Activated naive CD4-positive, alpha-beta T cell treated with anti-CD3 and anti-CD28 coated beads, Interleukin-2, amount 50 U/mL, for 72 hours (primary cell): Measurements from ENCODE around the gene CRAT. TPM values are rescaled to one million over a fixed set of nuclear protein-coding genes. Genes with fewer than 3 reads are reported as not detected.
A peak's percentile ranks its signal among the peaks of the same experiment; 100 is the strongest.

Source experiments
- ATAC-seq, 2 donors: fragments of 150-1000 bp; cut with Tn5 transposase; 2 replicates each; pipeline ENCODE4 v1.10.0; 2021; ENCODE audit warnings: mild to moderate bottlenecking in 2 of 2, moderate library complexity in 2 of 2
- DNase-seq, 2 donors: peaks; one replicate each; pipeline ENCODE4 v3.0.0; 2021 to 2022; ENCODE audit warnings: low spot score in 2 of 2
- H3K27ac Mint-ChIP-seq, 2 donors: one replicate each; pipeline ENCODE4 v1.8.0; 2022; ENCODE audit warnings: mild to moderate bottlenecking in 2 of 2, mixed read lengths in 2 of 2
- H3K36me3 Mint-ChIP-seq, 2 donors: one replicate each; pipeline ENCODE4 v1.8.0; 2022; ENCODE audit warnings: mixed read lengths in 2 of 2
- H3K9me3 Mint-ChIP-seq, 2 donors: one replicate each; pipeline ENCODE4 v1.8.0; 2022; ENCODE audit warnings: mixed read lengths in 2 of 2
- total RNA-seq, 2 donors: library from RNA; stranded (reverse); gene quantifications; one replicate each; pipeline ENCODE4 v1.2.3, GENCODE V29; 2022

Gene CRAT
- total RNA-seq, 2 donors from 2014 or later: 14.7 to 35.6 TPM

GRCh38 chr9:129080601-129081387 lies 29.8 kb downstream of the CRAT start, which contains the start of gene DOLPP1:
Gene DOLPP1, plus strand, starts transcription at chr9:129081111. Its CDS starts 21 bp downstream, at chr9:129081132.
- H3K27ac Mint-ChIP-seq: peak within 1 kb of the TSS; percentile 77 to 90
- DNase-seq (peak; percentile 98 to 100), ATAC-seq (peak; percentile 96 to 98)
- H3K36me3 Mint-ChIP-seq: no peaks in the 10 kb centered on the region
- H3K9me3 Mint-ChIP-seq: no peaks in the 10 kb centered on the region

GRCh38 chr9:129080298-129080600 lies 30.3 kb downstream of the CRAT start:
- Mint-ChIP-seq H3K9me3 (no peaks in the 10 kb centered on the region), H3K27ac (peak overlapping the region; percentile 77 to 90), H3K36me3 (no peaks in the 10 kb centered on the region)
- no peak for DNase-seq
- ATAC-seq: no peak

DNA sequence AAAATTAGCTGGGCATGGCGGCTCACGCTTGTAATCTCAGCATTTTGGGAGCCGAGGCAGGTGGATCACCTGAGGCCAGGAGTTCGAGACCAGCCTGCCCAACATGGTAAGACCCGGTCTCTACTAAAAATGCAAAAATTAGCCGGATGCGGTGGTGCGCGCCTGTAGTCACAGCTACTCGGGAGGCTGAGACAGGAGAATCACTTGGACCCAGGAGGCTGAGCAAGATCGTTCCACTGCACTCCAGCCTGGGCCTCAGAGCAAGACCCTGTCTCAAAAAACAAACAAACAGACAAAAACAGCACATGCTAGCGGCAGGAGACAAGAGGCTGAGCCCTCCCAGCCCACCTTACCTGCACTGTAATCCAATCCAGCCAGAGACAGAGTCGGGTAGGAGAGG lies 30.8 kb downstream of the CRAT start:
- ATAC-seq (no peak), DNase-seq (no peak)
- H3K36me3 Mint-ChIP-seq: no peaks in the 10 kb centered on the region
- no peaks in the 10 kb centered on the region for H3K9me3 Mint-ChIP-seq
- H3K27ac Mint-ChIP-seq: peak overlapping the region in 1 of 2 donors; percentile 77

GRCh38 chr9:129078691-129079503 lies 31.7 kb downstream of the CRAT start:
- Mint-ChIP-seq H3K27ac (peak overlapping the region; percentile 65), H3K36me3 (no peaks in the 10 kb centered on the region), H3K9me3 (no peaks in the 10 kb centered on the region)
- ATAC-seq (no peak), DNase-seq (no peak)

- no peaks in the 10 kb centered on the region for H3K9me3 Mint-ChIP-seq
- no peaks in the 10 kb centered on the region for H3K36me3 Mint-ChIP-seq
- ATAC-seq (no peak), DNase-seq (no peak)
- H3K27ac Mint-ChIP-seq: no peak overlapping the region
Measured at GRCh38 chr9:129077236-129077635, 33.4 kb downstream of the CRAT start.

- Mint-ChIP-seq H3K27ac (no peak overlapping the region), H3K9me3 (no peaks in the 10 kb centered on the region), H3K36me3 (no peaks in the 10 kb centered on the region)
- ATAC-seq: no peak
- DNase-seq: no peak
Measured at GRCh38 chr9:129076640-129077037, 34.0 kb downstream of the CRAT start.

DNA sequence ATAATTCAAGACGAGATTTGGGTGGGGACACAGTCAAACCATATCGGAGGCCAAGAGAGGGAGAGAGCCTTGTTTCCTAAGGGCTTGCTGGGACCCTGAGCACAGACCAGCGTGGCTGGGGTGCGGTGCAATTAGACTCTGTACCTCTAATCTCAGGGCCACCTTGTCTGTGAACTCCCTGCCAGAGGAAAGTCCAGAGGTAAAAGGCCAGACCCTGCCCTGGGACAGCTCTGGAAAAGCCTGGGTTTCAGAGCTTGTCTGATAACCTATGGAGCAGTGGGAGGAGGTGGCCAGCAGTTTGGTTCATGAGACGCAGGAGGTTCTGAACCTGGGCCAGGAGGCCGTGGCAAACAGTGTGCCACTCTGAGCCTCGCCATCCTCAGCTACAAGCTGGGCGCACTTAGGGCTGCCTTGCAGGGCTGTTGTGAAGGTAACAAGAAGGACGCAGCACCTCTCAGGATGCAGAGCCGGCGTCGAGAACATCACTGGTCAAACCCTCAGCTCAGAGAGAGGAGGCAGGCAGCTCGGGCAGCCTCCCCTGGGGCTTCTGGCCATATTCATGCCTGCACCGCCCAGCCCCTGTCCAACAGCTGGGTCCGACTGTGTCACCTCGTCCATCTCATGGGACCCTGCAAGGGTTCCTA lies 34.5 kb downstream of the CRAT start:
- H3K36me3 Mint-ChIP-seq: no peaks in the 10 kb centered on the region
- no peak overlapping the region for H3K27ac Mint-ChIP-seq
- no peaks in the 10 kb centered on the region for H3K9me3 Mint-ChIP-seq
- no peak for ATAC-seq
- no peak for DNase-seq

DNA sequence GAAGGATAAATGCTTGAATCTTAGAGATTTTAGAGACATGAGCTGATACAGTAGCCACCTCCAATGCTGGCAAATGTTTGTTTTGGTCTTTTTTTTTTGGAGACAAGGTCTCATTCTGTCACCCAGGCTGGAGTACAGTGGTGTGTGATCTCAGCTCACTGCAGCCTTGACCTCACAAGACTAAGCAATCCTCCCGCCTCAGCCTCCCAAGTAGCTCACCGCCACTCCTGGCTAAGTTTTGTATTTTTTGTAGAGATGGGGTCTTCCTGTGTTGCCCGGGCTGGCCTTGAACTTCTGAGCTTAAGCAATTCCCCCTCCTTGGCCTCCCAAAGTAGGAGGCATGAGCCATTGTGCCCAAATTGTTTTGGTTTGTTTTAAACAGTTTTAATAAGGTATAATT lies 36.5 kb downstream of the CRAT start:
- Mint-ChIP-seq H3K9me3 (no peaks in the 10 kb centered on the region), H3K36me3 (no peaks in the 10 kb centered on the region), H3K27ac (no peak overlapping the region)
- DNase-seq (no peak), ATAC-seq (no peak)

DNA sequence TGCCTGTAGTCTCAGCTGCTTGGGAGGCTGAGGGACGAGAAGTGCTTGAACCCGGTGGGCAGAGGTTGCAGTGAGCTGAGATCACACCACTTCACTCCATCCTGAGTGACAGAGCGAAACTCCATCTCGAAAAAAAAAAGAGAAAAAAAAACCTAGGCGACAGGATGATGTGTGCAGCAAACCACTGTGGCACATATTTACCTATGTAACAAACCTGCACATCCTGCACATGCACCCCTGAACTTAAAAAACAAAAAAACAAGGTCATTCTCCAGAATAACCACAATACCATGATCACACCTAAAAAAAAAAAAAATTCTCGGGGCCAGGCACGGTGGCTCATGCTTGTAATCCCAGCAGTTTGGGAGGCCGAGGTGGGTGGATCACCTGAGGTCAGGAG lies 37.2 kb downstream of the CRAT start:
- DNase-seq (no peak), ATAC-seq (no peak)
- H3K36me3 Mint-ChIP-seq: peaks cover 0 to 6% of the 10 kb centered on the region in 2 donors
- H3K27ac Mint-ChIP-seq: peak overlapping the region in 1 of 2 donors; percentile 51
- H3K9me3 Mint-ChIP-seq: no peaks in the 10 kb centered on the region

- H3K9me3 Mint-ChIP-seq: no peaks in the 10 kb centered on the region
- no peak for ATAC-seq
- peaks cover 0 to 6% of the 10 kb centered on the region in 2 donors for H3K36me3 Mint-ChIP-seq
- DNase-seq: no peak
- H3K27ac Mint-ChIP-seq: no peak overlapping the region
Measured at GRCh38 chr9:129072171-129072570, 38.4 kb downstream of the CRAT start.

- no peak for DNase-seq
- Mint-ChIP-seq H3K27ac (no peak overlapping the region), H3K36me3 (peaks cover 0 to 6% of the 10 kb centered on the region in 2 donors), H3K9me3 (no peaks in the 10 kb centered on the region)
- ATAC-seq: no peak
Measured at GRCh38 chr9:129071526-129072126, 39.0 kb downstream of the CRAT start.

DNA sequence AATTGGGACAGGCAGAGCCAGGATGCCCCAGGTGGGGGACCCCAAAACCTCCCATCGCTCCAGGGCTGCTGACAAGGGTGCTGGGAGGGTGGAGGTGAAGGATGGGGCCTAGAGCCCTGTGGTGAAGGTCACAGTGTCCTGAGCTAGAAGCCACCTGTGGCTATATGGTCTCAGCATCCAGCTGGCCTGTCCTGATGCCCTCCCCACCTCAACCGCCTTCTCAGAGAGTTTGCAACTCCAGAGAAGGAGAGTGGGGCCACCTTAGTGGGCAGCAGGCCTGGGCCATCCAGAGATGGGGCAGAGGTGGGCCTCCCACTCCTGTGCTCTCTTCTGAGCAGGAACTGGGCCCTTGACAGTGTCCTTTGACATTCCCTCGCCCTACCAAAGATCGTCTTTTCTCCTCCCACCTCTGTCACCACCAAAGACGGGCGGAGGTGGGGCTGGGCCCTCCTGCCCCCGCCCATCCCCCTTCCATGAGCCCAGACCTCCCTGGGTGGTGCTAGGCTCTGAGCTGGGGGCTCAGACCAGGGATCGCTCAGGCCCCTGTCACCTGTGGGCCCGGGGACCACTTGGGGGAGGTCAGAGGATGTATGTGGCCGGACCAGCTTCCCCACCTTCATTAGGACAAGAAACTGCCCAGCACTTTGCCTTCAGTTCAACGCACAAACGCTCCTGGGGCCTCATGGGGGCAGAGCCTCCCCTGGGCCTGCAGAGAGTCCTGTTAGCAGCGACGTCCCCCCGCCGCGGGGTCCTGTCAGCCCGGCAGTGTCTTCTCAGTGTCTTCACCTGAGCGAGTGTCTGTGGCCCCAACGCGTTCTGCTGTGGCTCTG lies 39.7 kb downstream of the CRAT start:
- Mint-ChIP-seq H3K36me3 (peaks cover 0 to 8% of the 10 kb centered on the region in 2 donors), H3K9me3 (no peaks in the 10 kb centered on the region), H3K27ac (peak overlapping the region in 1 of 2 donors; percentile 36)
- ATAC-seq: no peak
- no peak for DNase-seq

DNA sequence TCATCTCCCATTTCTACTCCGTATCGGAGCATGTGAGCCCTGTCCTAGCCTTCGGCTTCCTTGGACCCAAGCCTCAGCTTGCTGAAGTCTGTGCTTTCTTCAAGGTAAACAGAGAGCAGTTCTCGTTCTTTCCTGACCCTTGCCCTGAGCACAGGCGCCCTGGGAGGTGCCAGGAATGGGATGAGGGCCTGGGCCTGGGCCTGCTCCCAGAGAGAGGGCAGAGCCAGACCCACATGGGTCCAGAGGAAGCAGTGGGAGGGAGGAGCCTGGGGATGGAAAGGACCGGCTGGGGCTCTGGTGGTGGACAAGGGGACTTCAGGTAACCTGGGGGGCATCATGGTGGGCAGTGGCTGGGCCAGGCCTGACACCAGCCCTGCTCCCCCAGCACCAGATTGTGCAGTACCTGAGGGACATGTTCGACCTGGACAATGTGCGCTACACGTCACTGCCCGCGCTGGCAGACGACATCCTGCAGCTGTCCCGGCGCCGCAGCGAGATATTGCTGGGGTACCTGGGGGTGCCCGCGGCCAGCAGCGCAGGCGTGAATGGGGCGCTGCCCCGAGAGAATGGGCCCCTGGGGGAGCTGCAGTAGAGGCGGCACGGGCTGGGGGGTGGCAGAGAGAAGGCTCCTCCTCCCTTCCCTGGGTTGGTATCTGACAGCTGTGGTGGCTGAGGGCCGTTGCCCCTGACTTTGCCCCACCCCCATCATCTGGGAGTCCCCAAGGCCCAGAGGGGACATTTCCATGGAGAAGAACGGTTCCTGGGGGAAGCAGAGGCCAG lies 40.5 kb downstream of the CRAT start:
- Mint-ChIP-seq H3K36me3 (peaks cover 0 to 12% of the 10 kb centered on the region in 2 donors), H3K27ac (peak overlapping the region; percentile 79 to 88), H3K9me3 (no peaks in the 10 kb centered on the region)
- no peak for DNase-seq
- ATAC-seq: no peak

DNA sequence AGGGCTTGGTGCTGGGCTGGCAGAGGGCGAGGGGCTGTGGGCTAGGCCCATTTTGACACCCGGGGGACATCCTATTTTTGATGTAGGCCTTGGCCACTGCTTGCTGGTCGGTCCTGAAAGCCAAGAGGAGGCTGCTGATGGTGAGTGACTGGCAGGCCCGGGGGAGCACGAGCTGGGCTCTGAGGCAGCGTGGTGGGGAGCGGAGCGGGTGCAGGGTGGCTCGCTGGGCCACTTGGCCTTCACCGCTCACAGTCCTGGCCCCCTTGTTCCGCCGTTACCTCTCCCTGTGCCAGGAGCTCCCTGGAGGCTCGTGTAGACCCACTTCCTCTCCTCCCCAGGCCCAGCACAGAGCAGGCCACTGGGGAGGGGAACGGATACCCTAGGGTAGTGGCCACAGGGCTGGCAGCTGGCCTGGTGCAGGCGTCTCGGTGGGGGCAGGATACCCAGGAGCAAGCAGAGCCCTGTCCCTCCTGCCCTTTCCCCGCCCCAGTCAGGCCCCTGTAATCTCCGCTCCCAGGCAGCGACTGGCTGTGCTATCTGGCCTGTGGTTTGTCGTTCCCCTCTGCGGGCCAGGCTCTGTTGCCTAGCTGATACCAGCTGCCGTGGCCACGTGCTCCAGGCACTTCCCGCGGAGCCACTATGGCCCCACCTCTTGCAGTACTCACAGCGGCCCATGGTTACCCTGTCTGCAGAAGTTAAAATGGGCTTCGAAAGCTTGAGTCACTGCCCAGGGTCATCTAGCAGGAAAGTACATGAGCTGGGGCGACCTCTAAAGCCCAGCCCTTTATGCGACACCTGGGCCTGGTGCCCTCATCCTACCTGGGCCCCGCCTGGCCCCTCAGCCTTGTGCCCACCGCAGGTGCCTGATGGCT lies 41.4 kb downstream of the CRAT start:
- H3K9me3 Mint-ChIP-seq: no peaks in the 10 kb centered on the region
- peak overlapping the region; percentile 79 to 98 for H3K27ac Mint-ChIP-seq
- H3K36me3 Mint-ChIP-seq: peaks cover 0 to 12% of the 10 kb centered on the region in 2 donors
- ATAC-seq: peak; percentile 87 to 96
- DNase-seq: peak; percentile 44 to 74

DNA sequence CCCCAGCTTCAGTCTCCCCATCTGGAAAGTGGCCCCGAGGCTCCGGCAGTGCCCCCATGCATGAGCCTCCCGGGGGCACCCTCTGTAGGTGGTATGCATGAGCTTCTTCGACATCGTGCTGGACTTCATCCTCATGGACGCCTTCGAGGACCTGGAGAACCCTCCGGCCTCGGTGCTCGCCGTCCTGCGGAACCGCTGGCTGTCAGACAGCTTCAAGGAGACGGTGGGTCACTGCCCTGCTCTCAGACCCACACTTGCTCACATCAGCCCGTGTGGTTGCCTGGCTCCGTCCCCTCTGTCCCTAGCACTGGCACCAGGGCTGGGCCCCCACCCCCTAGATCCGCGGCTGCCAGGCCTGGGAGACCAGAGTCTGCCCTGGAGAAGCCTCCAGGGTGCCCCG lies 42.5 kb downstream of the CRAT start:
- Mint-ChIP-seq H3K36me3 (peaks cover 0 to 12% of the 10 kb centered on the region in 2 donors), H3K9me3 (no peaks in the 10 kb centered on the region), H3K27ac (peak overlapping the region; percentile 79 to 98)
- ATAC-seq: no peak
- no peak for DNase-seq
